ENCODE results near the gene IFT81. TPM values are rescaled to one million over a fixed set of nuclear protein-coding genes. Genes with fewer than 3 reads are reported as not detected.

Gene IFT81
- total and polyA plus RNA-seq, 8 donors: 2.0 to 50.2 (median 6.9) TPM

Other genes with a start within 250 kb of the IFT81 start
- 10 to 100 TPM; 26.4 to 93.6 (median 60.7) TPM for gene GLTP, start 243.8 kb upstream of the IFT81 start, total RNA-seq
- 10 to 100 TPM; 28.0 to 80.7 (median 39.6) TPM for gene GLTP, start 243.8 kb upstream of the IFT81 start, polyA plus RNA-seq
- gene TCHP, start 224.1 kb upstream of the IFT81 start, total RNA-seq: 10 to 100 TPM; 13.8 to 45.5 (median 28.3) TPM
- gene TCHP, start 224.1 kb upstream of the IFT81 start, polyA plus RNA-seq: 10 to 100 TPM in 1 of 3 donors, 1 to 10 TPM in 2; 7.9 to 11.9 (median 8.8) TPM
- 10 to 100 TPM; 25.8 to 98.6 (median 61.0) TPM for gene GIT2, start 128.0 kb upstream of the IFT81 start, total RNA-seq
- gene GIT2, start 128.0 kb upstream of the IFT81 start, polyA plus RNA-seq: 10 to 100 TPM in 1 of 3 donors, 1 to 10 TPM in 2; 6.4 to 10.6 (median 7.2) TPM
- 100 to 1,000 TPM in 1 of 5 donors, 10 to 100 TPM in 4; 17.7 to 150 (median 56.6) TPM for gene ANKRD13A, start 124.9 kb upstream of the IFT81 start, total RNA-seq
- 10 to 100 TPM; 13.0 to 15.6 (median 13.6) TPM for gene ANKRD13A, start 124.9 kb upstream of the IFT81 start, polyA plus RNA-seq
- gene C12orf76, start 75.8 kb upstream of the IFT81 start, total RNA-seq: 10 to 100 TPM in 4 of 5 donors, 1 to 10 TPM in 1; 7.0 to 44.2 (median 13.8) TPM
- gene C12orf76, start 75.8 kb upstream of the IFT81 start, polyA plus RNA-seq: 10 to 100 TPM in 1 of 3 donors, 1 to 10 TPM in 2; 7.8 to 11.5 (median 9.8) TPM
- gene ATP2A2, start 156.9 kb downstream of the IFT81 start, total RNA-seq: 100 to 1,000 TPM; 102 to 202 (median 118) TPM
- 10 to 100 TPM; 14.1 to 29.6 (median 23.7) TPM for gene ATP2A2, start 156.9 kb downstream of the IFT81 start, polyA plus RNA-seq

Measured in stomach (tissue), 8 donors.